IMR-90 (cell line): ENCODE measurements around the gene CCDC148. TPM values are rescaled to one million over a fixed set of nuclear protein-coding genes. Genes with fewer than 3 reads are reported as not detected.

Source experiments
- ATAC-seq: fragments of 200-7000 bp; cut with Tn5 transposase; 2 replicates; pipeline ENCODE4 v1.9.1; 2020; ENCODE audit warnings: low read depth, mild to moderate bottlenecking, moderate library complexity
- BruUV-seq: library from RNA; stranded (reverse); fragments of 400-500 nt; replicated peaks from 2 replicates; lab custom pipeline; 2021; lab: Mats Ljungman, UMichigan
- CTCF ChIA-PET: fragments of 300-600 bp; formaldehyde crosslinking; extraction: SDS; loops from one replicate; lab custom pipeline; 2021; ENCODE audit warnings: antibody characterized with exemption; lab: Yijun Ruan, JAX
- POLR2A ChIA-PET: fragments of 300-600 bp; sonication (Branson Sonifier 250); formaldehyde crosslinking; loops from one replicate; lab custom pipeline; 2022; ENCODE audit warnings: antibody characterized with exemption; ENCODE audit not compliant: unreplicated experiment; lab: Charles Lee
- DNase-seq: peaks from one replicate; pipeline ENCODE4 v3.0.0; 2013
- H2AFZ ChIP-seq: replicated peaks from 2 replicates; pipeline ENCODE3; 2013; ENCODE audit warnings: low read length, mild to moderate bottlenecking; ENCODE audit not compliant: poor library complexity
- H2AK5ac ChIP-seq: 2 replicates; pipeline ENCODE4 v1.6.1; 2013; ENCODE audit warnings: low read depth, low read length, inconsistent platforms
- H2AK9ac ChIP-seq: replicated peaks from 2 replicates; pipeline ENCODE3; 2013; ENCODE audit warnings: mild to moderate bottlenecking, low read depth, low read length, moderate library complexity; ENCODE audit not compliant: poor library complexity
- H2BK120ac ChIP-seq: 2 replicates; pipeline ENCODE4 v1.6.1; 2013; ENCODE audit warnings: low read depth, low read length, inconsistent platforms
- H2BK15ac ChIP-seq: 3 replicates; pipeline ENCODE4 v1.6.1; 2013; ENCODE audit warnings: low read depth, low read length, inconsistent platforms
- H2BK20ac ChIP-seq: 2 replicates; pipeline ENCODE4 v1.6.1; 2013; ENCODE audit warnings: low read depth, mild to moderate bottlenecking, inconsistent platforms, low read length, moderate library complexity
- H2BK5ac ChIP-seq: 2 replicates; pipeline ENCODE4 v1.6.1; 2013; ENCODE audit warnings: mild to moderate bottlenecking, low read depth, low read length, inconsistent platforms; ENCODE audit not compliant: poor library complexity, severe bottlenecking
- H3K14ac ChIP-seq: replicated peaks from 2 replicates; pipeline ENCODE4 v1.6.1; 2013; ENCODE audit warnings: low read depth, low read length, inconsistent platforms
- H3K18ac ChIP-seq: 2 replicates; pipeline ENCODE4 v1.6.1; 2013; ENCODE audit warnings: low read depth, low read length, control low read depth
- H3K23ac ChIP-seq: 2 replicates; pipeline ENCODE4 v1.6.1; 2013; ENCODE audit warnings: low read depth, low read length, inconsistent platforms
- H3K27ac ChIP-seq: 2 replicates; pipeline ENCODE4 v1.5.1; 2013; ENCODE audit warnings: mild to moderate bottlenecking, control low read depth, low read length; ENCODE audit not compliant: insufficient read depth
- H3K27me3 ChIP-seq: 2 replicates; pipeline ENCODE4 v1.6.1; 2013; ENCODE audit warnings: low read length; ENCODE audit not compliant: control insufficient read depth, insufficient read depth
- H3K36me3 ChIP-seq: 2 replicates; pipeline ENCODE4 v1.6.1; 2013; ENCODE audit warnings: low read length, mixed read lengths; ENCODE audit not compliant: control insufficient read depth, insufficient read depth
- H3K4ac ChIP-seq: 2 replicates; pipeline ENCODE4 v1.6.1; 2013; ENCODE audit warnings: low read depth, low read length, inconsistent platforms
- H3K4me1 ChIP-seq: 2 replicates; pipeline ENCODE4 v1.6.1; 2013; ENCODE audit warnings: low read length, mixed read lengths; ENCODE audit not compliant: control insufficient read depth, insufficient read depth
- H3K4me2 ChIP-seq: 2 replicates; pipeline ENCODE4 v1.6.1; 2013; ENCODE audit warnings: low read depth, mild to moderate bottlenecking, control low read depth, low read length, moderate library complexity
- H3K4me3 ChIP-seq: 2 replicates; pipeline ENCODE4 v1.5.1; 2013; ENCODE audit warnings: low read depth, mild to moderate bottlenecking, control low read depth, low read length, moderate library complexity; ENCODE audit not compliant: insufficient read depth
- H3K56ac ChIP-seq: 2 replicates; pipeline ENCODE4 v1.6.1; 2013; ENCODE audit warnings: low read length, inconsistent platforms; ENCODE audit not compliant: insufficient read depth; ENCODE audit errors: extremely low read depth
- H3K79me1 ChIP-seq, 2 experiments: 2 replicates each; pipeline ENCODE4 v1.6.1; 2013; ENCODE audit warnings: low read length in 2 of 2, inconsistent platforms in 1 of 2, low read depth in 1 of 2
- H3K9ac ChIP-seq: 2 replicates; pipeline ENCODE4 v1.6.1; 2013; ENCODE audit warnings: low read depth, low read length, control low read depth
- H3K9me1 ChIP-seq: 2 replicates; pipeline ENCODE4 v1.6.1; 2013; ENCODE audit warnings: low read length, inconsistent platforms; ENCODE audit not compliant: insufficient read depth
- H3K9me3 ChIP-seq: 2 replicates; pipeline ENCODE4 v1.6.1; 2013; ENCODE audit warnings: low read length; ENCODE audit not compliant: control insufficient read depth, insufficient read depth
- H4K20me1 ChIP-seq: 2 replicates; pipeline ENCODE4 v1.6.1; 2013; ENCODE audit warnings: low read length, inconsistent platforms; ENCODE audit not compliant: insufficient read depth
- H4K5ac ChIP-seq: 2 replicates; pipeline ENCODE4 v1.6.1; 2013; ENCODE audit warnings: mild to moderate bottlenecking, low read depth, low read length, control low read depth
- H4K8ac ChIP-seq, 2 experiments: 2 replicates each; pipeline ENCODE4 v1.6.1; 2013; ENCODE audit warnings: low read depth in 2 of 2, low read length in 2 of 2, control low read depth in 1 of 2, inconsistent platforms in 1 of 2
- H4K91ac ChIP-seq: 2 replicates; pipeline ENCODE4 v1.6.1; 2013; ENCODE audit warnings: low read depth, low read length, inconsistent platforms; ENCODE audit not compliant: insufficient read depth
- MAZ ChIP-seq: IDR thresholded peaks from 2 replicates; pipeline ENCODE4 v1.6.1; 2012; ENCODE audit warnings: low read depth, mild to moderate bottlenecking, low read length, improper control_type of control experiment, moderate library complexity, borderline replicate concordance
- WGBS, 2 experiments: methylation state at CpG; one replicate each; pipeline versions ENCODE4 v1.1.5 to v1.1.7; 2013; ENCODE audit warnings: missing lambda C conversion rate in 2 of 2; ENCODE audit not compliant: insufficient read length in 1 of 2; ENCODE audit errors: extremely low coverage in 2 of 2; 5-methylcytosine and 5-hydroxymethylcytosine counted together
- dilution Hi-C: fragments of 300-500 bp; cut with HindIII; formaldehyde crosslinking; loops from one replicate; pipeline ENCODE4 v1.14.3; 2018; ENCODE audit warnings: low sequenced_read_pairs; ENCODE audit not compliant: unreplicated experiment
- in situ Hi-C: fragments of 300-500 bp; cut with MboI; formaldehyde crosslinking; loops from 3 replicates; pipeline ENCODE4 v1.14.3; 2019; ENCODE audit warnings: low sequenced_read_pairs, inconsistent platforms, mixed read lengths
- intact Hi-C: fragments of 100-400 bp; cut with micrococcal nuclease; formaldehyde crosslinking; loops from 2 replicates; pipeline ENCODE4 v1.10.0; 2022
- polyA plus RNA-seq, 3 experiments: library from polyadenylated mRNA; depleted of rRNA; stranded (reverse); fragments of >200 nt; gene quantifications; 2 replicates each; pipeline ENCODE4 v1.2.3, GENCODE V29; 2012; ENCODE audit warnings: low replicate concordance in 1 of 3
- total RNA-seq: library from RNA; depleted of rRNA; stranded (reverse); fragments of >200 nt; gene quantifications from 2 replicates; pipeline ENCODE4 v1.2.3, GENCODE V29; 2012

The CCDC148 gene
- total and polyA plus RNA-seq, 2 of the 4 experiments (the other 2 are of a cell fraction), result 0.18 to 0.31 TPM

GRCh38 chr2:158153270-158154015 lies 303.1 kb downstream of the CCDC148 start:
- H3K23ac ChIP-seq, result no peak overlapping the region
- H2AK5ac ChIP-seq, result no peak overlapping the region
- no peak overlapping the region for H2BK5ac ChIP-seq
- in situ Hi-C loops, result no loop called here
- no peak overlapping the region for H4K5ac ChIP-seq
- no peaks in the 10 kb centered on the region for H3K4me1 ChIP-seq
- no peak overlapping the region for H2AK9ac ChIP-seq
- H2BK20ac ChIP-seq, result no peak overlapping the region
- H3K9me1 ChIP-seq, result no peaks in the 10 kb centered on the region
- H3K4me2 ChIP-seq, result no peak overlapping the region
- H4K91ac ChIP-seq, result no peak overlapping the region
- no peak for ATAC-seq
- no peak overlapping the region for H3K4me3 ChIP-seq
- H2BK120ac ChIP-seq, result no peak overlapping the region
- TF ChIP-seq MAZ, result no peak
- no peak overlapping the region for H2BK15ac ChIP-seq
- BruUV-seq, result no TSS peak
- H3K4ac ChIP-seq, result no peak overlapping the region
- no CpG with 5 or more reads among the region's 3 CpGs for WGBS, 2 experiments
- ChIA-PET POLR2A (no interaction called here), CTCF (no interaction called here)
- no peak for DNase-seq
- intact Hi-C loops, result no loop called here
- dilution Hi-C loops, result no loop called here
- no peak overlapping the region for H3K9ac ChIP-seq
- no peaks in the 10 kb centered on the region for H3K36me3 ChIP-seq
- no peak overlapping the region for H3K27ac ChIP-seq
- H2AFZ ChIP-seq, result no peak overlapping the region
- H4K8ac ChIP-seq, result no peak overlapping the region
- H3K27me3 ChIP-seq, result no peaks in the 10 kb centered on the region
- H3K79me1 ChIP-seq, result no peaks in the 10 kb centered on the region
- no peak overlapping the region for H3K56ac ChIP-seq
- H4K20me1 ChIP-seq, result no peaks in the 10 kb centered on the region
- no peak overlapping the region for H3K18ac ChIP-seq
- H3K14ac ChIP-seq, result no peak overlapping the region
- no peaks in the 10 kb centered on the region for H3K9me3 ChIP-seq
